Effector CD4-positive, alpha-beta T cell (primary cell): Measurements from ENCODE around the gene PNMA8B.

Source experiments
- DNase-seq: peaks from one replicate; pipeline ENCODE4 v3.0.0-alpha.2; 2020

PNMA8B gene

GRCh38 chr19:46486358-46486757 is 9.3 kb downstream of the PNMA8B start:
- DNase-seq, result no peak

GRCh38 chr19:46484656-46485055 is 11.0 kb downstream of the PNMA8B start:
- DNase-seq, result no peak

- DNase-seq, result no peak
These were observed 13.0 kb downstream of the PNMA8B start for GRCh38 chr19:46482631-46483030.

GRCh38 chr19:46481947-46482346 is 13.7 kb downstream of the PNMA8B start:
- no peak for DNase-seq

GRCh38 chr19:46481223-46481848 is 14.3 kb downstream of the PNMA8B start:
- no peak for DNase-seq

- DNase-seq, result no peak
These were observed 15.3 kb downstream of the PNMA8B start for GRCh38 chr19:46480415-46480814.

GRCh38 chr19:46478356-46478986 is 17.2 kb downstream of the PNMA8B start:
- no peak for DNase-seq

- no peak for DNase-seq
These were observed 19.7 kb downstream of the PNMA8B start for GRCh38 chr19:46475986-46476385.

GRCh38 chr19:46474211-46474610 is 21.5 kb downstream of the PNMA8B start:
- no peak for DNase-seq

- DNase-seq, result no peak
These were observed 23.1 kb downstream of the PNMA8B start for GRCh38 chr19:46472592-46472991.

- no peak for DNase-seq
These were observed 23.7 kb downstream of the PNMA8B start for GRCh38 chr19:46471811-46472543.

- no peak for DNase-seq
These were observed 24.4 kb downstream of the PNMA8B start, which contains the start of gene PNMA8A for GRCh38 chr19:46471116-46471733. Gene PNMA8A, minus strand, starts transcription at chr19:46471563. Its CDS starts 528 bp downstream, at chr19:46471035.

GRCh38 chr19:46470376-46470775 is 25.3 kb downstream of the PNMA8B start:
- DNase-seq, result no peak

GRCh38 chr19:46469541-46470185 is 26.0 kb downstream of the PNMA8B start:
- no peak for DNase-seq

- DNase-seq, result no peak
These were observed 29.0 kb downstream of the PNMA8B start for GRCh38 chr19:46466536-46467196.

GRCh38 chr19:46463516-46463915 is 32.2 kb downstream of the PNMA8B start:
- no peak for DNase-seq

GRCh38 chr19:46461537-46461936 is 34.1 kb downstream of the PNMA8B start:
- DNase-seq, result no peak

GRCh38 chr19:46460981-46461380 is 34.7 kb downstream of the PNMA8B start:
- no peak for DNase-seq

- DNase-seq, result no peak
These were observed 35.6 kb downstream of the PNMA8B start for GRCh38 chr19:46460055-46460454.

GRCh38 chr19:46456930-46457329 is 38.7 kb downstream of the PNMA8B start:
- DNase-seq, result no peak

- no peak for DNase-seq
These were observed 41.4 kb downstream of the PNMA8B start for GRCh38 chr19:46454244-46454643.

GRCh38 chr19:46453661-46454060 is 42.0 kb downstream of the PNMA8B start:
- no peak for DNase-seq
